ENCODE measurements around the gene PRSS33.

PRSS33 gene, protein sequence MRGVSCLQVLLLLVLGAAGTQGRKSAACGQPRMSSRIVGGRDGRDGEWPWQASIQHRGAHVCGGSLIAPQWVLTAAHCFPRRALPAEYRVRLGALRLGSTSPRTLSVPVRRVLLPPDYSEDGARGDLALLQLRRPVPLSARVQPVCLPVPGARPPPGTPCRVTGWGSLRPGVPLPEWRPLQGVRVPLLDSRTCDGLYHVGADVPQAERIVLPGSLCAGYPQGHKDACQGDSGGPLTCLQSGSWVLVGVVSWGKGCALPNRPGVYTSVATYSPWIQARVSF

GRCh38 chr16:2787406-2787805, at the start of gene PRSS33:
Gene PRSS33 (minus strand): TSS chr16:2787560. CDS start chr16:2786547, 1,013 bp downstream.
- no peak for DNase-seq (ENCODE audit: low spot score)

- no peak for DNase-seq (ENCODE audit: low spot score)
Observed at GRCh38 chr16:2836646-2837508, 49.5 kb upstream of the PRSS33 start.

DNA sequence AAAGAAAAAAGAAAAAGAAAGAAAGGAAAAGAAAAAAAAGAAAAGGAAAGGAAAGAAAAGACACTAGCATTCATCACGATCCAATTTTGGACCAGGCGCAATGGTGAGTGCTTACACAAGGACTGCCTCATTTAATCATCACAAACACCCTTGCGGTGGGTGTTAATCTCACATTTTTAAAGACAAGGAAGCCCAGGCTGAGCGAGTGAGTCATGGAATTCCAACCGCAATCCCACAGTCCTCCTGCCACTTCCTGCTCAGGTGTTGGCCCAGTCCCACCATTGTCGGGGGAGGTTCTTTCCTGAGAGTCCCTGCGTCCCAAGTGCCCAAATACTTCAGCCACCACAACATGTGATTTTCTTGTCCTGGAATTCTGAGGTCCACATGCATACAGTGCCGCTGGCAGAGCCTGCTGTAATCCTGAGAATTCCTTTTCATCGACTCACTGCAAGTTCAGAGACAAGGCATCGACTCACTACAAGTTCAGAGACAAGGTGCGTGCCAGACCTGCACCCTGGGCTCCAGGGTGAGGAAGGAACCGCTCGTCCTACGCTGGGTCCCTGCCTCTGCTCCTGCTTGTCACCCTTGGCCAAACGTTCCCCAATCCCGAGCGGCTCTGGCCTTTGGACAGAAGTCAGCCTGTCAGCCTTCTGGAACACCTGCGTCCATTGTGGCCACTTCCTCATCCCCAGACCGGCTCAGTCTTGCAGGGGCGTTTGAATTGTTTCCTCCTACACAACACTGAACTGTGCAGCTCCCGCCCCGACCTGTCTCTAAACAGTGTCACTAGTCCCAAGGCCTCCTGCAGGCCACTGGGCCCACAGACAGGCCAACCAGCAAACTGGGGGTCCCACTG, 48.5 kb upstream of the PRSS33 start:
- no peak for DNase-seq (ENCODE audit: low spot score)

GRCh38 chr16:2834968-2835367, 47.6 kb upstream of the PRSS33 start:
- DNase-seq (ENCODE audit: low spot score) = no peak

- DNase-seq (ENCODE audit: low spot score) = no peak
Observed at GRCh38 chr16:2833776-2834175, 46.4 kb upstream of the PRSS33 start.

DNA sequence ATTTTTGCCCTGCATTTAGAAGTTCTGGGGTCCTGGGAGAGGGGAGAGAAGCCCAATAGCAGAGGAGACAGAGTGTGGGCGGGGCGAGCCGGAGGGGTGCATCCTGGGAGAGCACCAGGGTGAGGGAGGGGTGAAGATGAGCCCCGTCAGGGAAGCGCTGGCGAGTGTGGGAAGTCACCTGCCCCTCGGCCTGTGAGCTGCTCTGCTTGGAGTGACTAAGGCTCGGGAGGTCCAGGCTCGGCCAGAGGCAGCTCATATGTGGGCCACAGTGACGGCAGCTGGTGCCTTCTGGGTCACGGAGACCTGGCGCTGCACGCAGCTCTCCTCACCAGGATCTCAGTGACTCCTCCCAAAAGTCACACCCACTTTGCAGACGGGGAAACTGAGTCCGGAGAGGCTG, 43.8 kb upstream of the PRSS33 start:
- DNase-seq (ENCODE audit: low spot score) = no peak

DNA sequence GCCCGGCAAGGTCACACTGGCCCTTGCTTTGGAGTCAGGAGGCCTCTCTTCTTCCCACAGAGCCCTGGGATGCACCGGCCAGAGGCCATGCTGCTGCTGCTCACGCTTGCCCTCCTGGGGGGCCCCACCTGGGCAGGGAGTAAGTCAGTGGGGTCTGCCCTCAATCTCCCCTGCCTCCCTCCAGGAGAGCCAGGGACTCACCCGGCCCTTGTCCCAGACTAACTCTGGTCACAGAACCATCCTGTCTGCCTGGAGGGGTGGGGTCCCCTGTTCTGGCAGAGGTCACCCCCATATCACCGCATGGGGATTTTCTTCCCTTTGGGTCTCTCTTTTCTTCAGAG, 43.0 kb upstream of the PRSS33 start:
- no peak for DNase-seq (ENCODE audit: low spot score)

DNA sequence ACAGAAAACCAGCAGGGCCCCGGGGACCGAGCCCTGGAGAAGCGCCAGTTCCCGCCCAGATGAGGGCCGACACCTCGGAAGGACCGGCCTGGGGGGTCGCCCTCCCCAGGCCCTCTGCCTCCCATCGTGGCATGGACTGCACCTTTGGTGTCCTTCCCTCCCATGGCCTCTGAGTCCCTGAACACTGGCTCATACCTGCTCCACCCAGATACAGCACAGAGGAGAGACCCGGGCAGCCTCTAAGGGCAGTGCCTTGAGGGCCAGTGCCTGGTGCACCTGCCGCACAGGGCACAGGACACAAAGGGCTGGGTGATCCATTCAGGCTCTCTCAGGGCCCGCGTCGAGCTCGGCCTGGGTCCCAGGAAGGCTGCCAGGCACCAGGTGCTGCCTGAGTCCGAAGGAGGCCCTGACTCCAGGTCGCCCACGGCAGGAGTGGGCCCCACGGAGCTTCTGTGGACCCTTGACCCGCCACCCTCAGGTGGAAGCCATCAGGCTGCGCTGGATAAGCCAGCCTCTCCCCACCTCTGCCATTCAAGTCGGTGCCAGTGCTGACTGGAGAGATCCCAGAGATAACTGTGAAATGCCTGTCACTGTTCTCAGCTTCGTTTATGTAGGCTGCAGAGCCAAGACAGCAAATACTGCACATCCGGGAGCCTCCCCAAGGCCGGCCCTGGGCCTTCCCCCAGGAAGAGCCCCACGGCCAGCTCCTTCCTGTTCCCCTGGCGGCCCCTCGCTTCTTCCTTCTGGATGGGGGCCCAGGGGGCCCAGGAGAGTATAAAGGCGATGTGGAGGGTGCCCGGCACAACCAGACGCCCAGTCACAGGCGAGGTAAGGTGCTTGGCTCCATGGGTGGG, 42.4 kb upstream of the PRSS33 start, which contains the start of gene ZG16B:
Gene ZG16B (plus strand): TSS at position 803 of the 854 bp plus-strand sequence. CDS start 139 bp downstream, outside the sequence.
- DNase-seq (ENCODE audit: low spot score) = no peak

GRCh38 chr16:2828876-2829430, 41.6 kb upstream of the PRSS33 start:
- no peak for DNase-seq (ENCODE audit: low spot score)

- no peak for DNase-seq (ENCODE audit: low spot score)
Observed at GRCh38 chr16:2828521-2828840, 41.1 kb upstream of the PRSS33 start.

DNA sequence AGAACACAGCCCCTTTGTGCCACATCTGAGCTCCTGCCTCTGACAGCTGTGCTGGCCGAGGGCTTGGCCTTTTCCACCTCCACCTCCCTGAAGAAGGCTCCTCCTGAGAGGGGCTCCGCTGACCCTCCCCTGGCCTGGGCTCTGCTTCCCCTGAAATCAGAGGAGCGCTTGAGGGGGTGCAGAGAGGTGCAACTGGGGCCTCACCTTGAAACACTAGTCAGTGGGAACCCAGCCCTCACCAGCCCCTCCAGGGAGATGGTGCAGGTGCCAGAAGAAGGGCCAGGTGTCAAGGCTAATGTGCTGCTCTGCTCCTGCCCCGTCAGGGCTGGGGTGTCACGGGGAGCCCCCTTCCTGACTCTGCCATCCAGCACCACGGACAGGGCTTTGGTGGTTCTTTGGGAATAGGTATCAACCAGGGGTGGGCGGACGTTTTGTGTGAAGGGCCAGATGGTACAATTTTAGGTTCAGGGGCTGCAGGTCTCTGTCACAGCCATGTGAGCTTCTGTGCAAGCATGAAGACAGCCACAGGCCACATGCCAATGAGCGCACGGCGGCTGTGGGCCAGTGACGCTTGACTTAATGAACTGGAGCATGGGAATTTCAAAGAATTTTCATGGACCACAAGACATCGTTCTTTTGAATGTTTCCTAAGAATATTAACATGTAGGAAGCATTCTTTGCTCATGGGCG, 40.6 kb upstream of the PRSS33 start:
- no peak for DNase-seq (ENCODE audit: low spot score)

GRCh38 chr16:2827374-2827791, 40.0 kb upstream of the PRSS33 start:
- no peak for DNase-seq (ENCODE audit: low spot score)

DNA sequence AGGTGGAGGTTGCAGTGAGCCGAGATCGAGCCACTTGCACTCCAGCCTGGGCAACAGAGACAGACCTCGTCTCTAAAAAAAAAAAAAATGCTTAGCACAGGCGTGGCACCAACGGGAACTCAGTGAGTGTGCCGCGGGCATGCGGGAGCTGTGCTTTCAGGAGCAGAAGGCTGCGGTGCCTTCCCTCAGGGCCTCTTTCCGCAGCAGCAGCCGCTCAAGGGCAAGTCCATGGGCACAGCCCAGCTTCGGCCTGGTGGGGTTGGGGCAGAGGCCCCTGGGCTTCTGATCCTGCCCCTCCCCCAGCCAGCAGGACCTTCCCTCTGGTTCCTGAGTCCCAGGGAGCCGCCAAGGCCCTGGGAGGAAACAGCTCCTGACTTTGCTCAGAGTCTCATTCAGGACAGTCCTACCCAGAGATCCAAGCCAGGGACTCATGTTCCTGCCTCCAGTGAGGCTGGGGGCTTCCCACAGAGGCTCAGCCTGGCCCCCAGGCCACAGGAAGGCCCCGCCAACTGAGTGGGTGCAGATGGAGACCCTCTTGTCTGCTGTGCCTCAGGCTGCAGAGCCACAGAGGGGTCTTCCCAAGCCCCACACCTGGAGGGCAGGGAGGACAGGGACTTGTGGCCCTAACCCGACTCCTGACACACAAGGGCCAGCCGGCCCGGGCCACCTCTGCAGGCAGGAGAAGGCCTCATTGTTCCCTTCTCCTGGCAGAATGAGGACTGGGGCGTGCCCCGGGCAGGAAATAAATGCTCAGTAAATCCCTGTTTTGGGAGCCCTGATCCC, 39.4 kb upstream of the PRSS33 start:
- DNase-seq (ENCODE audit: low spot score) = no peak

DNA sequence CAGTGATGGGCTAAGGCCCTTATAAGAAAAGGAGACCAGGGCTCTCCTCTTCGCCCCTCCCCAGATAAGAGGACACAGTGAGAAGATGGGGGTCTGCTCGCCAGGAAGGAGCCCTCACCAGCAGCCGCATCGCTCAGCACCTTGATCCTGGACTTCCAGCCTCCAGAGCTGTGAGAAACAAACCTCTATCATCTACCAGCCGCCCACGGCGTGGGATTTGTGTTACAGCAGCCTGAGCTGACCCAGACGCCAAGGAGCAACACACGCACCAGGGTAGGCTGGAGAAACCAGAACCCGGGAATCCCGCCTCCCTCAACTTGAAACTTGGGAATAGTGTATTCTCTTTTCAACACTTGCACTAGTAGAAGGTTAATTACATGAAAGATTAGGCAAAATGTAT, 38.5 kb upstream of the PRSS33 start:
- no peak for DNase-seq (ENCODE audit: low spot score)

DNA sequence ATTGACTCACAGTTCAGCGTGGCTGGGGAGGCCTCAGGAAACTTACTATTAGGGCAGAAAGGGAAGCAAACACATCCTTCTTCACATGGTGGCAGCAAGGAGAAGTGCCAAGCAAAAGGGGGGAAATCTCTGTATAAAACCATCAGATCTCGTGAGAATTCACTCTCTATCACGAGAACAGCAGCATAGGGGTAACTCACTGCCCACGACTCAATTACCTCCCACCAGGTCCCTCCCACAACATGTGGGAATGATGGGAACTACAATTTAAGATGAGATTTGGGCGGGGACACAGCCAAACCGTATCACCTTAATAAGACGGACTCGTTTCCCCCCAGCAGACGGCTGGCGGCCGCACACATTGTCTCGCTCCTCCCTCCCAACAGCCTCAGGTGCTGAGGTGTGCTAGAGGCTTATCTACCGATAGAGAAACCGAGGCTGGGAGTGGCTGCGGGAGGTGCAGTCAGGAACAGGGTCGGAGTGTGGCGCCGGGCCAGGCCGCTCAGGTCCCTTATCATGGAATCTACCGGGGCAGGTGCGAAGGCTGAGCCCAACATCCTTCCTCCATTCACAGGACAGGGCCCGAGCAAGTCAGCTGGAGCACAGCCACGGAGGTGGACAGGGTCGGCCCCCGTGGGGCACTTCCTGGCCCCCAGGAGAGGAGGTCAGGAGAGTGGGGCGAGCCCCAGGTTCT, 37.8 kb upstream of the PRSS33 start:
- no peak for DNase-seq (ENCODE audit: low spot score)

- DNase-seq (ENCODE audit: low spot score) = no peak
Observed at GRCh38 chr16:2824626-2825025, 37.3 kb upstream of the PRSS33 start.

- DNase-seq (ENCODE audit: low spot score) = no peak
Observed at GRCh38 chr16:2822496-2822895, 35.1 kb upstream of the PRSS33 start.

DNA sequence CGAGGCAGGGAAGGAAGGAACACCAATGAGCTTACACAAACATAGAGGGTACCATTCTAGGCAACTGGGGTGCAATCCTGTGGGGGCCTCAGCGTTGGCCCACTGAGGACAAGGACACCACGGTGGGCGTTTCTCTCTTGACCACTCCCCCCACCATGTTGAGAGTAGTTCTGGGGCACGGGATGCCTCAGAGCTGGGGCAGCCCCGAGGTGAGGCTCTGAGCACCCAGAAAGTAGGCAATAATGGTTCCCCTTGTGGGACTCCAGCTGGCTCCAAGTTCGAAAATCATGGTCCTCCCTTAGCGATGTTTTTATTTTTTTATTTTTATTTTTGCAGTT, 34.8 kb upstream of the PRSS33 start:
- no peak for DNase-seq (ENCODE audit: low spot score)

GRCh38 chr16:2821487-2822157, 34.3 kb upstream of the PRSS33 start:
- no peak for DNase-seq (ENCODE audit: low spot score)

All from HuH-7.5 (cell line).